GM18520 (cell line): ENCODE measurements around the gene TGFBR2.
A peak's percentile ranks its signal among the peaks of the same experiment; 100 is the strongest.

Experiments
- ATAC-seq: cut with Tn5 transposase; IDR thresholded peaks from one replicate; pipeline ENCODE4 v1.9.1; 2021; ENCODE audit not compliant: unreplicated experiment

TGFBR2 gene

DNA sequence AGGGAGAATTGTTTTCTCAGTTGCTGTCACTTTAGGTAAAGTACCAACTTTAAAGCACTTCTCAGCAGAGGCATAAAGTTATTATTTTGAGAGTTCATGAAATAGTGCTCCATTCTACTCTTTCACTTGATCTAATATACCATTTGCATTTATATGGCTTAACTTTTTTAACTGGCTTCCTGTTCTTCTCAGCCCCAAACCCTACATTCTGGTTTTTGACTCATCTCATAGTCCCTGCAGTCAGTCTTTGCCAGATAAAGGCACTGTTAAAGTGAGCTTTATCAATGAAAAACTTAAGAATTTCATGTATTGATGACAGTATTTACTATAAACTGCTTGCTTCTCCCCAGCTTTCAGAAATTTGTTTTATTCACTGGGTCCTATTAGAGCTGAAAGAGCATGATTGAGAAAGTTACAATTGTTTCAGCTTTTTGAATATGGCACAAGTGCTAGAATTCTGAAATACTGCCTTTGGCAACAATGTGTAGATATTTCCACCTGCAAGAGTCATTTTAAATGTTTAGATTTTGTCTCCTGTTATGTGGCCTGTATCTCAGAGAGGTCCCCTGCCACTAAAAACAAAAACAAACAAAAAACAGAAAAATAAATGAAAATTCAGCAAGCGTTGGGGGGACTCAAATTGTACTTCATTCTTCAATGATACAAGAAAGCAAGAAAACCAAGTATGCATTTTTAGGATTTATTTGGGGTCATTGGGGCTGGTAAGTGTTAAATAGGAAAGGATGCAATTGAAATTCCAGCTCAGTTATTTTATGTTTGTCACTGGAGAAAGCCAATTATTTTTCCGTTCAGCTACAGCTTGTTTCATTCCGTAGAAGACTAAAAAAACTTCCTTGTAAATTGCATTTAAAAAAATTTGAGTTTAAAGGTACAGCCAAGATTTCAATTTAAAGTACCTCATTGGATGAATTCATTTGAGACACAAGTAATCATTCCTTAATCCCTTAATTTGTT lies 28.6 kb downstream of the TGFBR2 start:
- no peak for ATAC-seq

DNA sequence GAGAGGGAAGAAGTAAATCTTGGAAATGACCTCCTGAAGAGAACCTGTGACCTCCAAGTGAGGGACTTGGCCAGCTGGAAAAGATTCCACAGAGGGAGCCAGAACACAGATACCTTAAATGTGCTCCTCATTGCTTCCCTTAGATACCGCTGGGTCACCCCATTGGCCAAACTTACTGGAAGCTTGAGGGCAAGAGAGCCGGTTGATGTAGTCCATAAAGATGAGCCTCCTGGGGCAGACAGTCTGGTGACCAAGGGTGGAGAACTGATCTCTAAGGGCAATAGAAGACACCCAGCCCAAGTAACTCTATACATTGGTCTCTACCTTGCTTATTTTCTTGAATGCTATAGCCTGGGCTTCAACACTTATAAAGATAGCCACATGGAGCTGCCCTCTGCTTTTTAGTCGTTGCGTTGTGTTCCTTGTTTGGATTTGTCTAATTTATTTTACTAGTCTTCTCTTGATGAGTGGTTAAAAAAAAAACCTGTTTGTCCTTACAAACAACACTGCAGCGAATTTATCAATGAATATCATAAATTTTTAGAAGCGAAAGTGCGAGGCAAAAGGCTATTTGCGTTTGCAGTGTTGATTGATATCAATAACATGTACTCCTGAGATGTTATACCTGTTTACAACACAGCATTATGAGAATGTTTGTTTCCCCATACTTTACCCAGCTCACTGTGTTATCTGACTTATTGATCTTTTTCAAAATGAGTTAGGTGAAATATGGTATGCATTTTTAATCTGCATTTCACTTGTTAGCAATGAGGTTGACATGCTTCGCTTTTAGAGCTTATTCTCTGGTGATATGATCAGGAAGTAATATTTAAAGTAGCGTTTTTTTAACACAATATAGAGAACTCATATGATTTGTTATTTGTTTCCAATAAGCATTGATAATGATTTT lies 31.2 kb downstream of the TGFBR2 start:
- ATAC-seq = no peak

DNA sequence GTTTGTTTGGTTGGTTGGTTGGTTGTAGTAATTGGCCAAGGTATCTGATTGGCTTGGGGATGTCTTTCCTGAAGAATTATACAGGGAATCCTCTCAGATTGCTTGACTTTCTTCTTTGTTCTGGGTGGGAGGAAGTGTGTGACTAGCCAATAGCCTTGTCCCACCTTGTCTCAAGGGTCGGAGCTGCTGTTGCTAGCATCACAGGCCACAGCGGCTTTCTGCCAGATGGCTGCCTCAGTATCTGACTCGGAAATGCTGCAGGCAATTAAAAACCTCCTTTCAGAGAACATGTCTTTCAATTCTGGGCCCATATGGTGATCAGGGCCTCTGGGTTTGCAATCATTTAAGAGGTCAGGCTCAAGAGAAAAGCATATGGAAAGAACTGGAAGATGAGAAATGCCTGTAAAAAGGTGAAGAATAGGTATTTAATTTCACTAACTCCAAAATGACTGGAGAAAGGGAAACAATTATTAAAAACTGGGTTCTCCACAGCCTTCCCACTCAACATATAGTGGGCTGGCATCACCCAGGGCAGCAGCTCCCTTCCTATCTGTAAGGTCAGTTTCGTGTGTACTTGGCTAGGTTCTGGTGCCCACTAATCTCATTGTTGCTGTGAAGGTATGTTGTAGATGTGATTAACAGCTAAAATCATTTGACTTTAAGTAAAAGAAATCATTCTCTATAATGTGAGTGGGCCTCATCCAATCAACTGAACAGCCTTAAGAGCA lies 32.4 kb downstream of the TGFBR2 start:
- no peak for ATAC-seq

DNA sequence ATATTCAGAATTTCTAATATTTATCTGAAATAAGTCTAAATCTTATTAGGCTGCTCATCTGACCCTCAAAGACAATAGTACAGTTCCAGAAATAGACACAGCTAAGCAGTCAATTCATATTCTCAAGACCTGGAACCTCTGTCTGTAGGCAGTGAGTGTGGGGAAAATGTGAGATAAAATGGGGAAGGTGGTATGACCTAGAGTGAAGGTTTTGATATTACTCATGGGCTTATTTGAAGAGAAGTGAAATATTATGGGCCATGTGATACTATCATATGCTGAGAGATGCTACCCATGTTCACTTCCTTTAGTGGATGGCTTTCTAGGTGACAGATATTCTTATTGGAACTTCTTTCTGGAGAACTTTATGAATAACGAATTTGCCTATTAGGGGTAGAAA lies 33.5 kb downstream of the TGFBR2 start:
- ATAC-seq = peak; percentile 75

DNA sequence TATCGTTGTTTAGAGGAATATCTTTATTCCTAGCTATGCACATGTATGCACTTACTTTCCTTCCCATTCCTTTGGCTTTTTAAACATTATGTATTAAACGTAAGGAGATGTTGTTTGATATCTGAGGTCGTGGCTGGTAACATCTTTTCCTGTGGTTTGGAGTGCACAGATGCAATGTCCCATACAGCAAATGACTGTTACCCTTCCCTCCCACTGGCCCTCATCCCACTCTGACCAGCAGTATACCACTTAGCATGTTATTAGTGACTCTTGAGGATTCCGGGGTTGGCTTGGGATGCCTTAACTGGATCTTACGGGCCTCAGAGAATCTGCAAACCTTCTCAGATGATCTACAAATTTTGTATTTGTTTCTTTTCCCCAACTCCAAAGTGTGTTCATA lies 34.5 kb downstream of the TGFBR2 start:
- ATAC-seq = no peak

DNA sequence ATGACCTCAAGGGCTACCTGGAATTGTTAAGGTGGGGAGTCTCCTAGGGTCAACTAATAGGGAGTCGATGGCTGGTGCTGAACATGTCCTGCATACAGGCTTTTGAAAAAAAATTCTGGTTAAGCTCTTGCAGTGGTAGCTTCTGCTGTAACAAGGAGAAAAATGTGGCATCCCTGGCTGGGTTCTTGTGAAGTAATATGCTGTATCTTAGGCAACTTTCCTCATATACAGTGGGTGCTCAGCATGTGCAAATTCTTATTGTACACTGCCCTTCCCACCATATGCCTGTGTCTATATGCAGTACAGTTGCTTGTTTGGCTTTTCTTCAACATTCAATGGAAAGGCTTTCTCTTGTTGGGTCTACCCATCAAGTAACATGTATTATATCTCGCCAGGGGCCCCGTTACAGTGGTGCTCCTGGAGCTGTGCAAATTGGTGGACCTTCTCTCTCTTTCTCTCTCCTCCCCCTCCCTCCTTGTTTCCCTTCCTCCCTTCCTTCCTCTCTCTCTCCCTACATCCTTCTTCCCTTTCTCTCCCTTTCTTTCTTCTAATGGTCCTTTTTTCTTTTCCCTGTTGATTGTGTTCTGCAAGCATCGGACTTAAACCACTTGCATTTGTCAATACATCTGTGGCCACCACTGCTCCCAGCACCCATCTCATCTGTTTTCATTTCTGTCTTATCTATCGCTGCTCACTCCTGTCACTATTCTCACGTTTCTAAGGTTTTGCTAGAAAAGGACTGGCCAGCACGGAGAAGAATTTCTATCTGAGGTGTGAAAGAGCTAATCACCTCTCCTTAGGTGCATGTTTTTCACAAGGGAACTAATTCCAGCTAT lies 35.2 kb downstream of the TGFBR2 start:
- no peak for ATAC-seq

DNA sequence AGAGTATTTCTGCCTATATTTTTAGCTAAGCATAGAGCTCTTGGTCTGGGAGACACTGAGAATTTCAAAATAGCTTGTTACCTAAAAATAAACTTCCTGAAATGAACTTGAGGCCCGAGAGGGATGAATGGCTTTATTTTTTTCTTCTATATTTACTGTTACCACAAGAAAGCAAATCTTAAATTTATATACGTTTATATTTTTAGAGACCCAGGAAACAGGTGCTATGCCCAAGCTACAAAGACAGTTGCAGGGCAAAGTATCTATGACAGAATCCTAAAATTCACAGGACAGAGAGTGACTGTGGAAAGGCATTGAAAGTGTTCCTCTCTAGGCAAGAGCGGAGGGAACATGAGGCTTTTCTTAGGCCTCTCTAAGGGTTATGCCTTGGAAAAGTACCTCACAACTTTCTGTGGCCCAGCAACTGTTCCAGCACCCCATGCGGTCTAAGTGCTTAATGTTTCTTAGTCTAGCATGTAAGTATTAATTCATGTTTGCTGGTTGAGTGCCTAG lies 36.5 kb downstream of the TGFBR2 start:
- no peak for ATAC-seq

DNA sequence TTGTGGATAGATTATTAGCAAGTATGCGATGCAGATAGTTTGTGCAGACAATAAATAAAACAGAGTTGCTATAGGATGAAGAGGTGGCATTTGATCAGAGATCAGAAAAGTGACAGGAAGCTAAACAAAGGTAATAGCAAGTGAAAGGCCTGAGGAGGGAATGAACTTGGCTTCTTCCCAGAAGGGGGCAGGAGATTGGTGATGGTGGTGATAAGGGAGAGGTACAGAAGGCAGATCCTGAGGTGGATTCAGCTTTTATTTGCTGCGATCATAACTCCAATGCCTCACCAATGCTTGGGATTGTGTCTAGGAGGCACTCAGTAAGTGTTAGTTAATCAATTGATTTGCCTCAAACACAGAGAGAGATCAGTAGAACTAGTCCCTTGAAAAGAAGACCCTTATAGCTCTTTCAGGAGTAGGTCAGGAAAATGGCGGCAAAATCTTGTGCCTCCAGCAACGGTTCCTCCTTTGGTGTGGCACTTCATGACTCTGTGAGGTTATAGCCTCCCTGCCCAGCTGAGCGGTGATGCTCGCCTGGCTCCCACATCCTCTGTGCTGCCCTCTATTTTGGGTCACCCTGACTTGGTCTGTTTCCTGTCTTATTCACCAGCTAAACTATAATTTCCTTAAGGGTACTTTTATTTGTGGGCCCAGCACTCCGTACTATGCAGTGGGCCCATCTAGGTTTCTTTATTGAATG lies 37.5 kb downstream of the TGFBR2 start:
- no peak for ATAC-seq

DNA sequence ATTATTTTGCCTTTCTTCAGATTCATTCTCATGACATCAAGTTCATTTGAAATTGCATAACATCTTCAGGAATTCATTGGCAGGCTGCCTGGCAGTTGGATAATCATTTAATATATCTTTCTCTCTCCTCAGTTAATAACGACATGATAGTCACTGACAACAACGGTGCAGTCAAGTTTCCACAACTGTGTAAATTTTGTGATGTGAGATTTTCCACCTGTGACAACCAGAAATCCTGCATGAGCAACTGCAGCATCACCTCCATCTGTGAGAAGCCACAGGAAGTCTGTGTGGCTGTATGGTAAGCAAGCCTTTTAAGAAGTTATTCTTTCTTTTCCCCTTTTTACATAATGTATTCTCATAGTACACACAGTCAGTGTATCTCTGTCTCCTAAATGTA lies 38.2 kb downstream of the TGFBR2 start:
- ATAC-seq = peak; percentile 68

DNA sequence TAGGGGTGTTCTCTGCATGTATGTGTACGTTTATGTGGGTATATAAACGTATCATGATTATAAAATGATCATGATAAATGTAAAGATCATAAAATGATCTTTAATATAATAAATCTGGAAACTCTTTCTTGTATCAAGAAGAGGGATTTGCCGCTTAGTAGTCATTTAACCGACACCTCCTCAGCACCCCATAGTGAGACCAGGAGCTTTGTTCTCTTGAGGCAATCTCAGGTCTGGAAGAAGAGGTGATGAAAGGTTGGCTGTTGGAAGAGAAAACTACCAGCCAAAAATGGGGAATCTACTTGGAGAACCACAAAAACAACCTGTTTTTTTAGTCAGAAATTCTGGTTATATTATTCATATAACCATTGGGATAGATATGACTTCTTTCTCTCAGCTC lies 38.7 kb downstream of the TGFBR2 start:
- ATAC-seq = no peak

DNA sequence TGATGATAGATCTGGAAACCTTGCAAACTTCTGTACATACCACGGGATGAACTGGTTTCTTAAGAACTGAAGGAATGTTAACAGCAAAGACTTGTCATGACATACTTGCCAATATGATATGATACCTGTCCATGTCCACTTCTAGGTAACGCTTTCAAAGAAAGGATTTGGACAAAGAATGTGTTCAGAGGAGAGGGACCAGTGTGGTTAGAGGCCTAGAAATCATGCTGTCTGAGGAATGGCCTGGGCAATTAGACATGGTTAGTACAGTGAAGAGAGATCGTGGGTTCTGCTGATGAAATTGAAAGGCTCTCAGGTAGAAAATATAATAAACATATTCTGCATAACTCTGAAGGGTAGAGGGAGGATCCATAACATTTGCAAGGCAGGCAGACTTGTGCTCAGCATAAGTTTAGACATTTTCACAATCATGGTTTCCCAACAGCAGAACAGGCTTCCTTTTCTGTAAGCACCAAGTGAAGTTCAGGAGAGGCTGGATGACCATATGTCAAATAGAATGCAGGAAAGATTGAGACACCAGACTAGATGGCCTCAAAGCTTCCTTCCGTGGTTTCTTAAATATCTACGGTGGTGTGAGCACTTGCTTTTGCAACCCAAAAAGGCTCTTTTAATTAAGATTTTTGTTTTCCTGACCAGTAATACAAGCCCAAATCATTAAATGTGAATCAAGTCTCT lies 39.9 kb downstream of the TGFBR2 start:
- ATAC-seq = no peak

DNA sequence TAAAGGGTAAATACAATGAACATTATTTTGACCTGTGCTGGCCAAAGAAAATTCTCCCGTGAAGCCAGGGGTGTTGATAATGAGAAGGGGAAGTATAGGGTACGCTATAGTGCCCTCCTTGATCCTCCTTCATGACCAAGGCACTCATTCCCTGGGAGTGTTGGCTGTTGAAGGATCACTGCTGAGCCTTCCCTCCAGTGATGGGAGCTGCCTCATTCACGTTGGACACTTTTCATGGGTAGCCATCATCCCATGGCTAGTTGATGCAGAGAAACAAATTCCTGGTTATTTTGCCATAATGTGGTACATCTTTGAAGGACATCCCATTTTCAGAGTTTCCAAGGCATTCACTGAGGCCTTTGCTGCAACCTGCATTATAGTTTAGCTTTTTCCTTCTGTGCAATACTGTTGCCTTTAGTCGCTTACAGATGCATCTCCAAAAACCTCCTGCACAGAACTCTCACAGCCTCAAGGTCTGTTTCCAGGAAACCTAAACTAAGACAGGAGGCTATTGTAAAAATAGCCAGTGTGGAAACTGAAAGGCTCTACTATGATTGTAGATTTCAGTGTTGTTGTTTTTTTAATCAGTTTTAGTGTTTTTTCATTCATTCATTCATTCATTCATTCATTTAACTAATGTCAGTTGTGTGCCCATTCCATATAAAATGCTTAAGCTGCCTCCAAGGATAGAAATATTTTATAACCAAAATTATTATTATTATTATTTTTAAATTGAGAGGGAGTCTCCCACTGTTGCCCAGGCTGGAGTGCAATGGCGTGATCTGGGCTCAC lies 40.8 kb downstream of the TGFBR2 start:
- ATAC-seq = no peak

DNA sequence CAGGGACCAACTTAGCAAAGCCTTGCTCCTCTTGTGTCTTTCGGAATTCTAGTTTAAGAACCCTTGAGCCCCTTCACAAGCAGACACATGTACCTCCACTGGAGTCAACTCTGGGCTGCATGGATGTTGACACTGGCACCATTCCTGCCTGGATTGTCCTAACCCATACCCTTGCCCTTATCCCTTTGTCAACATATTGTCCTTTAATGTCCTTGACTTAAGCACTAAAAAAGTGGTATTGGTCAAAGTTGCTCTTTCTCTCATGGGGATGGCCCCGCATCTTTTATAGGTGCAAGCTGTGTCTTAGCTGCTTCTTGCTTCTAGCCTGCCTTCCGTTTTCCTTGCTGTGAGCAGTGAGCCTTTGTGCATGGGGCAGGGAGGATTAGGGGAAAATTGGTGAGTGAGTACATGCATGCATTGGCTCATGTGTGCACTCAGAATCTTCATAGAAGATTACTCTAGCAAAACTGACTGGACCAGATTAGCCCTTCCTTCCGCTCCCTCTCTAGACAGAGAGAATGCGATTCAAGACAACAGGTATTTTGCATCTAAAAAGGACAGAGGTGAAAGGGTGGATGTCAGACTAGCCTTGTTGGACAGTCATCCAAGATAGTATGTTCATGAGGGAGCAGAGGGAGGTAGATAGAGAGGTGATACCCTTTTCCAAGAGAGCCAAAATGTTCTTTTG lies 42.4 kb downstream of the TGFBR2 start:
- ATAC-seq = no peak

DNA sequence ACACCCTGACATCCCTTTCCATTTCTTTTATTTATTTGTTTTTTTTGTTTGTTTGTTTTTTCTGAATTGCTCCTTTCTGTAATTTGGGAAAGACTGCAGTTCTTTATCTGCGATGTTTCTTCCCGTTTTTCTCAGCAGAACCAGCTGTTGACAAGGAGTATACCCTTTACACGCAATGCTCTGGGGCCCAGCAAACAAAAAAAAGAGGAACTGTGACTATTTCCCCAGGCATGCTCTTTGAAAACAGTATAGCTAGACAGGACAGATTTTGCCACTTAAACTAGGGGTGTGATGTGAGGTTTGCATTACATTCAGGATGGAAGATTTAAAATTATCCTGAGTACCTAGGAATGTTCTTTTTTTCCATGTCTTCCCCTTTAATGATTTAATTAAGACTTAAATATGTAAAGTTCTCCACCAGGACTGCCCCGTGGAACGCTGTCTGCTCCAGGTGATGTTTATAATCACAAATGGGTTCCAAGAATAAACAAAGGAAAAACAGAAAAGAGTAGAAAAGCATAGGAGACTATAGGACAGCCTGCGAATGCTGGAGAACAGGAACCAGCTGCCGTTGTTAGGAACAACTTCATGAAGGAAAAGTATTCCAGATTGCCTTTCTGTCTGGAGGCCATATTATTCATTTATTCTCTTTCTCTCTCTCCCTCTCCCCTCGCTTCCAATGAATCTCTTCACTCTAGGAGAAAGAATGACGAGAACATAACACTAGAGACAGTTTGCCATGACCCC lies 43.3 kb downstream of the TGFBR2 start:
- no peak for ATAC-seq

DNA sequence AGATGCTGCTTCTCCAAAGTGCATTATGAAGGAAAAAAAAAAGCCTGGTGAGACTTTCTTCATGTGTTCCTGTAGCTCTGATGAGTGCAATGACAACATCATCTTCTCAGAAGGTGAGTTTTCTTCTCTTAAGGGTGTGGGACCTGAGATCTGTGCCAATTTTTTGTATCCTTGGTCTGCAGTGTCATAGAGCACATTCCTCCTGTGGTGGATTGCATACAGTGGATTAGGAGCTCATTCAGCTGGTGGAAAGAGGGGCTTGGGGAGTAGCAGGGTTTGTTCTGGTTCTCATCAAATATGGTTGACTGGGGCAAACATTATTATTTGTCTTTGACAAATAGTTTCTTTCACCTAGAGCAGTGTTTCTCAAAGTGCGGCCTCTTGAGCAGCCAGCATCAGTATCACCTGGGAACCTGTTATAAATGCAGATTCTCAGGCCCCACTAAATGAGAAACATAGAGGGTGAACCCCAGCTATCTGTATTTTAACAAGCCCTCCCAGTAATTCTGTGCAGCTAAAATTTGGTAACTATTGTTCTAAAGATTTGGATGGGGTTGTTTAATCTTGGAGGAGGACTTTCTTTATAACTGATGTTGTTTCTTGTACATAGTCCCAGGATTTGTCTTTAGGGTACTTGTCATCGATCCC lies 44.1 kb downstream of the TGFBR2 start:
- no peak for ATAC-seq

DNA sequence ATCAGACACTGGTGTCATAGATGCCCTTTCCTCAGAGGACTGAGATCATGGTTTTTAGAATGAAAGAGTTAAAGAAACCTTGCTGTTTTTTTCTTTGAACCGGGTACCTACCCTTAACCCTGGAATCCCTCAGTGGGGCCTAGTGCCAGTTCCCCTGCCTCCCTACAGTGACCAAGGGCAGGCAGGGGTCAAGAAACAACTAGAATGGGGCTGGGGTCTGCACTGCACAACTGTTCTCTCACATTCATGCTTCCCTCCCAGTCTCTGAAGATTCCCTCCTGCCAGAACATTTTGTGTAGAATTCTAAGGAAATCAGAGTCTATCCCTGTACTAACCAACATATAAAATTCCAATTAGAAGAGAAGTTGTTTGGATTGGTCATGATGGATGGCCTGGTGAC lies 47.9 kb downstream of the TGFBR2 start:
- no peak for ATAC-seq
